ENCODE data around the gene TENT4A. TPM values are rescaled to one million over a fixed set of nuclear protein-coding genes. Genes with fewer than 3 reads are reported as not detected.

Gene TENT4A
- total RNA-seq, 1 experiment from 2014 or later, result 13.2 TPM

GRCh38 chr5:6750142-6750840 lies 37.1 kb downstream of the TENT4A start:
- DNase-seq (ENCODE audit: low read depth), result no peak

- no peak for DNase-seq (ENCODE audit: low read depth)
These were observed 37.9 kb downstream of the TENT4A start for GRCh38 chr5:6750951-6751685.

- DNase-seq (ENCODE audit: low read depth), result no peak
These were observed 39.0 kb downstream of the TENT4A start for GRCh38 chr5:6752236-6752635.

GRCh38 chr5:6752782-6753181 lies 39.5 kb downstream of the TENT4A start:
- DNase-seq (ENCODE audit: low read depth), result no peak

- DNase-seq (ENCODE audit: low read depth), result no peak
These were observed 40.6 kb downstream of the TENT4A start for GRCh38 chr5:6753851-6754250.

- DNase-seq (ENCODE audit: low read depth), result no peak
These were observed 41.5 kb downstream of the TENT4A start for GRCh38 chr5:6754766-6755165.

- no peak for DNase-seq (ENCODE audit: low read depth)
These were observed 42.3 kb downstream of the TENT4A start for GRCh38 chr5:6755519-6755918.

- DNase-seq (ENCODE audit: low read depth), result no peak
These were observed 42.7 kb downstream of the TENT4A start for GRCh38 chr5:6755941-6756340.

GRCh38 chr5:6757414-6757969 lies 44.3 kb downstream of the TENT4A start:
- DNase-seq (ENCODE audit: low read depth), result no peak

- no peak for DNase-seq (ENCODE audit: low read depth)
These were observed 45.0 kb downstream of the TENT4A start for GRCh38 chr5:6758236-6758635.

- DNase-seq (ENCODE audit: low read depth), result no peak
These were observed 45.5 kb downstream of the TENT4A start for GRCh38 chr5:6758706-6759105.

- peak; percentile 21 for DNase-seq (ENCODE audit: low read depth)
These were observed 46.2 kb downstream of the TENT4A start for GRCh38 chr5:6759401-6759800.

- DNase-seq (ENCODE audit: low read depth), result no peak
These were observed 46.8 kb downstream of the TENT4A start for GRCh38 chr5:6759983-6760382.

- DNase-seq (ENCODE audit: low read depth), result no peak
These were observed 47.5 kb downstream of the TENT4A start for GRCh38 chr5:6760686-6761085.

- DNase-seq (ENCODE audit: low read depth), result no peak
These were observed 48.1 kb downstream of the TENT4A start for GRCh38 chr5:6761333-6761732.

GRCh38 chr5:6762116-6762515 lies 48.9 kb downstream of the TENT4A start:
- DNase-seq (ENCODE audit: low read depth), result no peak

- DNase-seq (ENCODE audit: low read depth), result no peak
These were observed 49.5 kb downstream of the TENT4A start for GRCh38 chr5:6762697-6763096.

GRCh38 chr5:6763191-6763590 lies 50.0 kb downstream of the TENT4A start:
- DNase-seq (ENCODE audit: low read depth), result no peak

GRCh38 chr5:6765612-6766525 lies 52.6 kb downstream of the TENT4A start:
- peak; percentile 78 for DNase-seq (ENCODE audit: low read depth)

- DNase-seq (ENCODE audit: low read depth), result peak; percentile 95
These were observed 53.4 kb downstream of the TENT4A start for GRCh38 chr5:6766604-6767093.

GRCh38 chr5:6767481-6768063 lies 54.3 kb downstream of the TENT4A start:
- no peak for DNase-seq (ENCODE audit: low read depth)
